OCI-LY7 (cell line): ENCODE measurements around the gene FAXC.

Source experiments
- EZH2phosphoT487 ChIP-seq: fragments of 200-600 bp; sonication (generic); IDR thresholded peaks from 2 replicates; pipeline ENCODE4 v1.6.1; 2018; ENCODE audit warnings: low read depth, borderline replicate concordance, mild to moderate bottlenecking, mixed run types, antibody characterized with exemption, low read length, moderate library complexity, mixed read lengths
- TF ChIP-seq, protein P1 (sequence below): fragments of 200-600 bp; sonication (generic); conservative IDR thresholded peaks from 2 replicates; pipeline ENCODE4 v1.5.1; 2014; ENCODE audit warnings: mild to moderate bottlenecking, antibody characterized with exemption, low read length, moderate library complexity, mixed read lengths

DNA sequence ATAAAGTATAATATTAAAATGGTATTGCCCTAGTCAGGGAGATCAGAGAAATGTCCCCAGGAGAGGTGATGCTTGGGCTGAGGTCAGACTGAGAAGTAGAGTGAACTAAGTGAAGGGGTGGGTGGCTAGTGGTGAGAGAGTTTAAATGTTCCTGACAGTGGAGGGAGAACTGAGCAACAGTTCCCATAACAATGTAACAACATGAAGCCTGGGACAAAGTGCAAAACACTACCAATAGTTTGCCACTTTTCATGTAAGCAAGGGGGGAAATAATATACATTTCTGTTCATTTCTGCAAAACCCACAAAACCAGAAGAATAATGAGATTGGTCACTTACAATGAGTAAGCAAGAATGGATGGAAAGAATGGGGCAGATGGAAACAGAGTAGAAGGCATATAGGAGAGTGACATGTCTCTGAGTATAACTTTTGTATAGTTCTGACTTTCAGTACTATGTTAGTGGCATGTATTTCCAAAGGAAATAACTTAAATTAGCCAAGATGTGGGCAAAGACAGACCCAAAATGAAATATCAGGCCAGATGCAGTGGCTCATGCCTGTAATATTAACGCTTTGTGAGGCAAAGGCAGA is 13.3 kb upstream of the FAXC start:
- TF ChIP-seq, protein P1, sequence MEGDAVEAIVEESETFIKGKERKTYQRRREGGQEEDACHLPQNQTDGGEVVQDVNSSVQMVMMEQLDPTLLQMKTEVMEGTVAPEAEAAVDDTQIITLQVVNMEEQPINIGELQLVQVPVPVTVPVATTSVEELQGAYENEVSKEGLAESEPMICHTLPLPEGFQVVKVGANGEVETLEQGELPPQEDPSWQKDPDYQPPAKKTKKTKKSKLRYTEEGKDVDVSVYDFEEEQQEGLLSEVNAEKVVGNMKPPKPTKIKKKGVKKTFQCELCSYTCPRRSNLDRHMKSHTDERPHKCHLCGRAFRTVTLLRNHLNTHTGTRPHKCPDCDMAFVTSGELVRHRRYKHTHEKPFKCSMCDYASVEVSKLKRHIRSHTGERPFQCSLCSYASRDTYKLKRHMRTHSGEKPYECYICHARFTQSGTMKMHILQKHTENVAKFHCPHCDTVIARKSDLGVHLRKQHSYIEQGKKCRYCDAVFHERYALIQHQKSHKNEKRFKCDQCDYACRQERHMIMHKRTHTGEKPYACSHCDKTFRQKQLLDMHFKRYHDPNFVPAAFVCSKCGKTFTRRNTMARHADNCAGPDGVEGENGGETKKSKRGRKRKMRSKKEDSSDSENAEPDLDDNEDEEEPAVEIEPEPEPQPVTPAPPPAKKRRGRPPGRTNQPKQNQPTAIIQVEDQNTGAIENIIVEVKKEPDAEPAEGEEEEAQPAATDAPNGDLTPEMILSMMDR, result no peak
- no peak for TF ChIP-seq EZH2phosphoT487
